Stimulated activated CD8-positive, alpha-beta memory T cell treated with anti-CD3 and anti-CD28 coated beads, Interleukin-15, amount 100 ng/mL, for 24 hours (primary cell): Measurements from ENCODE around the gene GLG1.
A peak's percentile ranks its signal among the peaks of the same experiment; 100 is the strongest.
"Not testable (repeated sequence)": the region's sequence is repeated elsewhere in the genome, so short reads cannot be mapped to it uniquely, and the experiment has no call there.

Experiments
- DNase-seq: peaks from one replicate; pipeline ENCODE4 v3.0.0-alpha.2; 2020; ENCODE audit warnings: low read depth

GLG1 gene

DNA sequence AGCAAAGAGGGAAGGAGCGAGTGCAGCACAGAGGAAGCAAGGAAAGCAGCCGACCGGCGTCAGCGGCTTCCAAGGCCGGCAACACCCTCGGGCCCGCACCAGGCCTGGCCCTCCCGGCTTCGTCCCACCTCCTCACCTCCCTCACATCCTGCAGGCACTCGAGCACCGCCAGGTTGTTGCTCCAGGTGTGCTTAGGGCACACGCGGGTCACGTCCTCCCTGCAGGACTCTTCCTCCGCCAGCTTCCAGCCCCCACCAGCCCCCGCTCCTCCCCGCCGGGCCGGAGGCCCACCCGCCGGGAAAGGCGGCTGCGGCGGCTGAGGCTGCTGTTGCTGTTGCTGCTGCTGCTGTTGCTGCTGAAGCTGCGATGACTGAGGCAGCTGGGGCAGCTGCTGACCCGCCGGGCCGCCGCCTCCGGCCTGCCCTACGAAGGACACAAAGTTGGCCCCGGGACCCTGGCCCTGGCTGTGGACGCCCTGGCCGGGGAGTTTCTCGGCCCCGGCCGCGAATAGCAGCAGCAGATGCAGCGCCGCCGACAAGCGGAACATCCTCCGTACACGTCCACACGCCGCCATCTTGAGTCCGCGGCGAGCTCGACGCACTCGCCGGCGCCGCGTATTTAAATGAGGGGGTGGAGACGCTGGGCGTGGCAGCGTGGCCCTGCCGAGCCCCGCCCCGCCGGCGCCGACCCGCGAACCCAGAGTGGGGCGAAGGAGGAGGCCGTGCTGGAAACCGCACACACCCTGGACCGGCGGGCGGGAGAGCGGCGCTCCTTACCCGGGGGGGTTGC is at the start of gene GLG1:
Gene GLG1, minus strand, starts transcription at position 594 of the 789 bp plus-strand sequence. Its CDS starts 20 bp downstream, at position 574.
- DNase-seq, result peak; percentile 84

DNA sequence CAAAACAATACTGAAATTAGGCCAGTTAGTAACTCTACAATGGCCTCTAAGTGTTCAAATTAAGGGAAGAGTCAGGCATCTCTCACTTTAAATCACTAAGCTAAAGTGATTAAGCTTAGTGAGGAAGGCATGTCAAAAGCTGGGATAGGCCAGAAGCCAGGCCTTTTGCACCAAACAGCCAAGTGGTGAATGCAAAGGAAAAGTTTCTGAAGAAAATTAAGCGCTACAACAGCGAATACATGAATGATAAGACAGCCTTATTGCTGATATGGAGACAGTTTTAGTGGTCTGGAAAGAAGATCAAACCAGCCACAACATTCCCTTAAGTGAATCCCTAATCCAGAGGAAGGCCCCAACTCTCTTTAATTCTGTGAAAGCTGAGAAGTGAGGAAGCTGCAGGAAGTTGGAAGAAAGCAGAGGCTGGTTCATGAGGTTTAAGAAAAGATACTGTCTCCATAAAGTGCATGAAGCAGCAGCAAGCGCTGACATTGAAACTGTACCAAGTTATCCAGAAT is 47.7 kb upstream of the GLG1 start:
- no peak for DNase-seq

DNA sequence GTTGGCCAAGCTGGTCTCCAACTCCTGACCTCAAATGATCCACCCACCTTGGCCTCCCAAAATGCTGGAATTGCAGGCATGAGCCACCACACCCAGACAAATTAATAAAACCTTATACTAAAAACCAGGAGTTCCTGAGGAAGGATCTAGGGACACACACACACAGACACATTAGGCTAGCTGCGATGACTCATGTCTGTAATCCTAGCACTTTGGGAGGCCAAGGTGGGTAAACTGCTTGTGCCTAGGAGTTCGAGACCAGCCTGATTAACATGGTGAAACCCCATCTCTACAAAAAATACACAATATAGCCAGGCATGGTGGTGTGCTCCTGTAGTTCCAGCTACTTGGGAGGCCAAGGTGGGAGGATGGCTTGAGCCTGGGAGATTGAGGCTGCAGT is 46.0 kb upstream of the GLG1 start:
- DNase-seq, result not testable (repeated sequence)

DNA sequence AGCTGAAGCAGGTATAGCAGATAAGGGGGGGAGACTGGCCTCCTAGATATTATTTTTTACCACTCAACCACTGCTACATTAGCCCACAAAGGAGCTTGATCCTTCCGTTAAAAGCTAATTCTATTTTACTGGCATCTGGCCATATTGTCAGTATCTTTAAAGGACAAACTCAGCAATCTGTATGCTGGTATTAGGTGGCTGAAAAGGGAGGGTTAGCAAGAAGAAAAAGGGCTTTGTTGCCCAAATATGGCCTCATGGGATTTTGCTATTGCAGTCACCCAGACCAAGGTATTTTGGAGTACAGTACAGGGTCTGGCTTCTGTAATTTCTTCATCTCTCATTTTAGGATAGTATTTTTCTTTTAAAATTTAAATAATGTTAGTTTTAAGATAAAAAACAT is 45.3 kb upstream of the GLG1 start:
- DNase-seq, result no peak

DNA sequence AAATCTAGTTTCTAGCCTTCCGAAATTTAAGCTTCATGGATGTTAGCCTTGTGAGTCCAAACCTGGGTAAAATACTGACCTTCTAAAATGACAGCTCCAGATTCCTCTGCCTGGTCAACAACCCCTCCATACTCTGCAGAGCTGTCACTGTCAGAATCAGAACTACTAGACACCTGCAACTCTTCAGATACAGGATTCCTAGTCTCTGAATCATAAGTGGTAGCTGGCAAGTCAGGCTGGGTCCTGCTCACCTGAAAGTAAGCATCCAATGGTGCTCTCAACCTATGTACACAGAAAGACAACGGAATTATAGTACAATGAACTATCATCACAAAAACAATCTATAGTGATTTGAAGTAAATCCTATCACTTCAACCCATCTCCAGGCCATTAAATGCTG is 44.9 kb upstream of the GLG1 start:
- DNase-seq, result no peak

DNA sequence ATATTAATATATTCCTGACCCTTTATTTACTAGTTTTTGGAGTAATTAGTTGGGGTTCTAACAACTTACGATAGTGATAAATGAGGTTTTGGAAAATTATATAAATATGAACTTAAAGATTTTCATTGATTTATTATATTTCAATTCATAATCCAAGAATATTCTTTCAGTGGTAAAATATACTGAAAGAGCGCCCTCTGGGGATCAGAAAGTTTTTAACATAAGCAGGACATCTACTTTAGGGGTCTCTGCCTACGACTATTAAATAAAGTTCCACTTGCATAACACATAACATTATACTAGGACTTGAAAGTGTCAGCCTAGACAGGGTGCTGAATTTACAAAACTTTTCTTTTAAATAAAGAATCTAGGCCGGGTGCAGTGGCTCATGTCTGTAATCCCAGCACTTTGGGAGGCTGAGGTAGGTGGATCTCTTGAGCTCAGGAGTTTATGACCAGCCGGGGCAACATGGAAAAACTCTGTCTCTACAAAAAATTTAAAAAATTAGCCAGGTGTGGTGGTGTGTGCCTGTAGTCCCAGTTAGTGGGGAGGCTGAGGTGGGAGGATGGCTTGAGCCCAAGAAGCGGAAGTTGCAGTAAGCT is 44.2 kb upstream of the GLG1 start:
- DNase-seq, result no peak

DNA sequence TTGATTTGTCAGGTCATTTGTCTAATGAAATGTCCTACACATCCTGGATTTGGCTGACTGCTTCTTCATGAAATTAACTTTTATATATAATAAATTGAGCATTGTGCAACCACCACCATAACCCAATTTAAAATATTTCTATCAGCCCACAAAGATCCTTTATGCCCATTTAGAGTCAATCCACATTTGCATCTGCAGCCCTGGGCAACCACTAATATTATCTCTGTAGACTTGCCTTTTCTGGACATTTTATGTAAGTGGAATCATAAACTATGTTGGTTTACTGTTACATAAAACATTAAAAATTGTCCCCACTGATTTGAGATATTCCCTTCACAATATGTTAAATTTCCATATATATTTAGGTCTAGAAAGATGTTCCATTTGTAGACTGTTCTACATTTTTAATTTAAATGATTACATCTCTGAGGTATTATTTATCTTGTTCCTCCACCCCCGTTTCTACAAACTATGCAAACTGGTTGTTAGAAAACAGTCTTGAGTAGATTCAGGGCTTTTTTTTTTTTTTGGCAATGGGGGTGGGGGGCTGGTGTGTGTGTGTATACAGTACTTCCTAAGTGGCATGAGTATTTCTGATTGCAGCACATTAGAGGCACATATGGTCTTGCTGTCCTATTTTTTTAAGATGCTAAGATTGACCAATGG is 43.1 kb upstream of the GLG1 start:
- DNase-seq, result no peak

DNA sequence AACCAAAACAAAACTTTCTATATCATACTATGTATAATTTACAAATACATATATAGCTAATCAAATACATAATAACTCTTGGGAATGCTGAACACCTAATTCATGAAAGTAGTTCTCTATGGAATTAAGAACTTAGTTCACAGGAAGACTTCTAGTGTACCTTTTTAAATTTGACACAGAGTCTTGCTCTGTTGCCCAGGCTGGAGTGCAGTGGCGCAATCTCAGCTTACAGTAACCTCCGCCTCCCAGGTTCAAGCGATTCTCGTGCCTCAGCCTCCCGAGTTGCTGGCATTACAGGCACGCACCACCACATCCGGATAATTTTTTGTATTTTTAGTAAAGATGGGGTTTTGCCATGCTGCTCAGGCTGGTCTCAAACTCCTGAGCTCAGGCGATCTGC is 35.1 kb upstream of the GLG1 start:
- DNase-seq, result no peak

DNA sequence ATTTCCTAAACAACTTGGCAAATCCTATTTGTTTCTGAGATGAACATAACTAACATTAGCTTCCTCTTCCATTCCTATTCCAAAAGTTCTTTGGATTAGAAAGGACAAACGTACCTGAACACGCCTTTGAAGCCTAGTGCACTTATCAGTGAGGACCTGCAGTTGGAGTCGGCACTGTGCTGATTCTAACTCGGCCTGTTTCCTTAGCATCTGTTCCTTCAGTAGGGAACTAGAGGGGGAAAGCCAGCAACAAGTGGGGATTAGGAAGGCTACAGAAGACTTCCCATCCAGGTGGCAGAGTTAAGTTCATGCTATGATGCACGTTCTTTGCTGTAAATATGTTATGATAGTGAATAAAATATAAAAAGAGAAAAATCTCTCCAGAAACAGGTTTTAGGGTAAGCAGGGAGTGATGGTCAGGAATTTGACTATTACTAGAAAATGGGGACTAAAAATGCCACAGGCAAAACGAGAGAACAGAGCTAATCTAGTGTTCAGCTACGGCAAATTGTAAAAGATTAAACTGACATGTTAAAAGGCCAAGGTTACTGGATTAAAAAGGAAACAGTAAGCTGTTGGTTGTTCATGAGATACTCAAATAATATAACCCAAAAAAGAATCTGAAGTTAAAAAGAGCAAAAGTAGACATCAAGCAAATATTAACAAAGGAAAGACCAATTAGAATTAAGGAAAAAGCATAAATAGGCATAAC is 31.0 kb upstream of the GLG1 start:
- DNase-seq, result no peak

DNA sequence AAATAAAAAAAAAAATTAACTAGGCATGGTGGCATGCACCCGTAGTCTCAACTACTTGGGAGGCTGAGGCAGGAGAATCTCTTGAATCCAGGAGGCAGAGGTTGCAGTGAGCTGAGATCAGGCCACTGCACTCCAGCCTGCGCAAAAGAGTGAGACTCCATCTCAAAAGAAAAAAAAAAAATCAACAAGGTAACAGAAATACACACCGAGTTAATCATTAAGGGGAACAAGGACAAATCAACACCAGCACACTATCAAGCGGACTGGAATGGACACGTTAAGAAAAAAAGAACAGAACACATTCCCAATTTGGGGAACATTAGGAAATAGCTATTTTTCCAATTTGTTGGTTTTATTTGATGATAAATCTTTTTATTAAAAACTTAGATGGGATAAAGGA is 28.4 kb upstream of the GLG1 start:
- no peak for DNase-seq

DNA sequence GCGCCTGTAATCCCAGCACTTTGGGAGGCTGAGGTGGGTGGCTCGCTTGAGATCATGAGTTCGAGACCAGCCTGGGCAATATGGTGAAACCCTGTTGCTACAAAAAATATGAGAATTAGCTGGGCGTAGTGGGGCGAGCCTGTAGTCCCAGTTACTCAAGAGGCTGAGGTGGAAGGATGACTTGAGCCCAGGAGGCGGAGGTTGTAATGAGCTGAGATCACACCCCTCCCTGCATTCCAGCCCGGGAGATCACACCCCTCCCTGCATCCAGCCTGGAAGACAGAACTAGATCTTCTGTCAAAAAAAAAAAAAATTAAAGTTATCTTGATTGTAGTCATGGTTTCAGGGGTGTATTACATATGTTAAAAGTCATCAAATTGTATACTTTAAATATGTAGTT is 26.8 kb upstream of the GLG1 start:
- no peak for DNase-seq

DNA sequence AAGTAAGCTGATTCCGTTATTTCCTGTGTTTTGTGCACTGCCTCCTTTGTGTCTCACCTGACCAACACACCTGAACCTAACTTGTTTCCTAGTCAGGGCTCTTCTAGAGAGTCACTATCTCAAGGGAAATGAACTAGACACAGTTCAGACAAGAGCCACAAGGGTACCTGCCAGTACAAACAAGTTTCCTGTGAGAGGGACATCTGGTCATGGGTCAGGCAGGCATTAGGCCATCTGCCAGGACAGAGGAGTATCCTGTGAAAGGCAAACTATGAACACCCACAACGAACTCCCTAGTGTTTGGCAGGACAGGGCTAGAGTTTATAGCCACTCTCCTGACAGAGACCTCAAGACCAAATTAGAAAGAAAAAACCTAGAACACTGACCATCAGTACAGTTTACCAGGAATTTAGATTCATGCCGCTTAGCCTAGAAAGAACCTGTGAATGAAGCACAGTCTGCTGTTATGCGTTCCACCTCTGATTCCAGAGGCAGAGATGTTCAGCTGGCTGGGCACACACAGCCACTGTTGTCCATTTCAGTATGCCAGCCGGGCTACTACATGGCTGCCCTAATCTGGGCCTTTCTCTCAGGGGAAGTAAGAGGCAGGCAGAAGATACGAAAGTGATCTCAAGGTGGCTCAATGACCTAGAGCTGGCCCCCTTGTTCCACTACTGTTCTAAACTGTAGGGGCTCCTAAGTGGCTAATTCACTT is 20.7 kb upstream of the GLG1 start:
- no peak for DNase-seq

DNA sequence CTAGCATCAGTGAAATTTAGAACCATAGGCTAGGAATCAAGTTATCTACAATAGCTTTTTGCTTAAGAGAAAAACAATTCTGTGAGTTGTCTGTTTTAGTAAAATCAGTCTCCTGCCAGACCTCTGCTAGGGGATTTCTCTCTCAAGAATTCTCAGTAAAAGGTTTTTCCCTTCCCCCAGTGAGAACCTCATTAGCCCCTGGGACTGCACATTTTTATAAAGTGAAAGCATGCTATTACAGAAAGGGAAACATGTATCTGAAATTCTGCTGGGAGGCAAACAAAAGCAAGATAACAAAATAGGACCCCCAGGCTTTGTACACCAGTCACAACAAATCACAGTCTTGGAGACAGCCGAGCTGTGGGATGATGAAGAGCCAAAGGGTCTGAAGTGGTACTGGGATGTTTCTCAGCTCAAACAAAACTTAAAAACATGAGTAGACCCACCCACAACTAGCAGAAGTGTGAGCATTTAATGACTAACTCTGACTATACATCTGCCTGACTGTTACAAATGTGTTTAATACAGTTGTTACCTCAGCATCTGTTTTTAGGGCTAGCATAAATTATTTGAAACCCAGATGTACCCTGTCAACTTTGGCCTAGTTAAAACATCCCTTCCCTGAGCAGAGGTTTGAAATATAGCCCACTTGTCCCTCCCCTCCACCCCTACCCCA is 20.0 kb upstream of the GLG1 start:
- no peak for DNase-seq

DNA sequence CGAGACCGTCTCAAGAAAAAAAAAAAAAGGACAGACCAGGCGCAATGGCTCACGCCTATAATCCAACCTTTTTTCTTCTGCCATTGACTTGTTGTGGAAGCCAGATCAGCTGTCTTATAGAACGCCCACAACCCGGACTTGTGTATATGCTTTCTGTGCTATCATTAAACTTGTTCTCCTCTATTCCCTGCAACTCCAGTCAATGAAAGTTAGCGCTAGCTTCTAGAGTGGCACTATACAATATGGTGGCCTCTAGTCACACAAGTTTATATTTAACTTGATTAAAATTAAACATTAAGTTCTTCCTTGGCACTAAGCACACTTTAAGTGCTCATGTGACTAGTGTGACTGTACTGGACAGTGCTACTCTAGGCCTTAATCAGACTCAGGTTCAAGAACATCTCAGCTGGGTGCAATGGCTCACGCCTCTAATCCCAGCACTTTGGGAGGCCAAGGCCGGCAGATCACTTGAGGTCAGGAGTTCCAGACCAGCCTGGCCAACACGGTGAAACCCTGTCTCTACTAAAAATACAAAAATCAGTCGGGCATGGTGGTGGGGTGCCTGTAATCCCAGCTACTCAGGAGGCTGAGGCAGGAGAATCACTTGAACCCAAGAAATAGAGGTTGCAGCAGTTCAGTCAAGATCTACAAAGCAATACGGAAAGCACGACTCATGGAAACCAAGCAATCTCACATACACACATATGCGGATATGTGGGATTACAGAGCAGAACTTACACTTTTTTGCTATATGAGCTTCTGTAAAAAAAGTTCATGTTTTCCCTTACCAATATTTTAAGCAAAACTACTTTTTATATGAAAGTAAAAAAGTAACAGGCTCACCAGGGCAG is 18.8 kb upstream of the GLG1 start:
- no peak for DNase-seq

DNA sequence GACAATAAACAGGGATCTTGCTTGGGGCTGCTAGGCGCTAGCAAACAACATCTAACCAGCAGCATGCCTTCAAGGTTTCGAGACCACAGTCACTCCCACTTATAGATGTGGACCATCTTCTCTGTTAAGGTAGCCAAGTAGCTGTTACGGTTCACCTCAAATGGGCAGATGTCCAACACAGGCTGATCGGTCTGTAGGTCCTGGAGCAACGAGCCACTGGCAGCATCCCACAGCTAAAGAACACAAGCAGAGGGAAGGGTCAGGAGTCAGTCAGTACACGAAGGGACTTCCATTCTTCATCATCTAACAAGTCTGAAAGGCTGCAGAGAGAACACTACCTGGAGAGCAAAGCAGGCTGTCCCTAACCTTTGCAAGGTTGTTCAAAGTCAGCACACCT is 16.9 kb upstream of the GLG1 start:
- DNase-seq, result no peak

DNA sequence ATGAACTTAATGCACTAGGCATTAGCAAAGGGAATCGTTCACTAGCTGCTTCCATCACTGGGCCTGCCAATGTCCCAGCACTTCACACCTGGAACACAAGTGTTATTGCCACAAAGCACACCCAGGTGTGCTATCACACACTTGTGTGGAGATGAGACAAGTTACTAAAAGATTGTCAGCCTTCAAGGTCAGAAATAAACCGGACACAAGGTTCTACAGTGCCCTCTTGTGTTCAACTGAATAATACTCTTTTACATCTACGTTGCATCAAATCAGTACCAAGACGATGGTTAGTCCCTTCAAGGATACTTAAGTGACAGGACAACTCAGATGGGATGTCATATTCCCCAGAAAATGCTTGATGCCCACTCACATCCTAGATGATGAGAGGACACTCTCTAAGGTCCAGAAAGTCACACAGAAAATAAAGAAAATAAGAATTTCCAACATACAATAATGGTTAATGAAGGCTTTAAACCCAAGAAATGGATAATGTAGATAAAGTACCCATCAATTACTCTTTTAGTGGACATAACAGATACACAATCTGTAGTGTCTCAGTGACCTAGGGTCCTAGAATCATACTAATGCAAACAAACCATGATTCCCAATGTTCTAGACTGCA is 16.4 kb upstream of the GLG1 start:
- DNase-seq, result no peak

DNA sequence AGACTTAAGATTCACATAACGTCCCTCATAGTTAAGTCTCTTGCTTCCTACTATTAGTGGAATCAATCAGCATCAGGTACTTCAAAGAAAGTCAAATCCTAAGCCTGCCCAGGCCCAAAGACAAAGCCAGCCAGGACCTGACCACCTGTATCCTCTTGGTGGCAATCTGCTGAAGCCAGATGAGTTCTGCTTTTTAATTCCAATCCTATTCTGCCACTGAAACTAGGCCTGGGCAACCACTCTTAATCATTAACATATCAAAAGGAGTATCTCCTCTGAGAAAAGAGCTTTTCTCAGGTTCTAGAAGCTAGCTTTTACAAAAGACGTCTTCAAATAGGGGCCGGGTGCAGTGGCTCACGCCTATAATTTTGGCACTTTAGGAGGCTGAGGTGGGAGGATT is 15.1 kb upstream of the GLG1 start:
- DNase-seq, result no peak

DNA sequence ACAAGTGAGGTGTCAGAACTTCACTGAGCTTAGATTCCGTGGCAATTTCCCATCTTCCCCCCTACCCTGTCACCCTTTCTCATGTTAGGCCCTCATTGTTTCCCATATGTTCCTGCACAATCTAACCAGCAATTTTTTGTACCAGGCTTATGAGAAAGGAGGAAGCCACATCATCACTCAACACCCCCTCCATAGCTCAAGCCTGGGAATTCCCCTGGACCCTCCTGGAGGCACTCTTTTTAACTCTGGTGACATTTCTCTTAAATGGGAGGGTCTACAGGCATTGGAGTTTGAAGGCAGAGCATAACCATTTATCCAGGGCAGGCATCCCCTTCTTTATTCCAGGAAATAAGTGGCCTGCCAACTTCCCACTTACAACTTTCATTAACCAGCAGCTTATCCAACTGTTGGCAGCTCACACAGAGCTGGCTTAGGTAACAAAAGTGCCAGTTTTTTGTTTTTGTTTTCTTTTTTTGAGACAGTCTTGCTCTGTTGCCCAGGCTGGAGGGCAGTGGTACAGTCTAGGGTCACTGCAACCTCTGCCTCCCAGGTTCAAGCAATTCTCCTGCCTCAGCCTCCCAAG is 10.4 kb upstream of the GLG1 start:
- DNase-seq, result no peak

DNA sequence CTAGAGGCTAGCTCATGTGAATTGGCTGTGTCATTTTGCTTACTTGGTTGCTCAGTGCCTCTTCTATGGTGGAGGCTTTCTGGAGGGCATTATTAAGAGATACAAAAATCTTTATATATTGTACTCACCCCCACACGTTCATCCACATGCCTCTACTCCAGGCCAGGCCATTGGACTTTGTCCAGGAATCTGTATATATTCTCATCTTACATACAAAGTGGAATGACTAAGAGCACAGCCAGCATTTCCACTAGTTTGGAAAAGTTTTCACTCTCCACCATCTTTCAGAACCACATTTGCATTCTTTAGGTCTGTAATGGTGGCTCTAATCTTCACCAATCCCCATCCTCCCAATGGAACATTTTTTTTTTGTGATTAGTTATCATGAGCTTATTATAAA is 4.8 kb upstream of the GLG1 start:
- DNase-seq, result no peak

DNA sequence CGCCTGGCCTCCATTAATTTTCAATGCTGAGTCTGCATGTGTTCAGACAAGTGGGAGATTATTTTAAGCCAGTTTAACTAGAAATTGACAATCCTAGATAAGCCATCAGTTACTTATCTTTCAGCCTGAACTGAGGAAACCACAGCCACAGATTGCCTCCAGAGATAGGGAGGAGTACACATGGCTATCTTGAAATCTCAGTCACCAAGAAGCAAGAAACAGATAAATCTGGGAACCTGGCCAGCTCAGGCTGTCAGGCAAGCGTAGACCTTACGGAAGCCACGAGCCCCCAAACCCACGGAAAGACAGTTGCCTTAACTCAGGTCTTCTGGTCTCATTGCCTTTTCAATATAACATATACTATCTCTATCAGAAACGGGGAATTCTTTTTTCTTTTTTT is 2.0 kb upstream of the GLG1 start:
- no peak for DNase-seq
